ENCODE measurements around the gene PIWIL4.
"Not testable (repeated sequence)": the region's sequence is repeated elsewhere in the genome, so short reads cannot be mapped to it uniquely, and the experiment has no call there.

The PIWIL4 gene

GRCh38 chr11:94549146-94549545 is 18.0 kb upstream of the PIWIL4 start:
- no peak for DNase-seq (ENCODE audit: low spot score)

- DNase-seq (ENCODE audit: low spot score): no peak
Observed at GRCh38 chr11:94550513-94550912, 16.7 kb upstream of the PIWIL4 start.

- DNase-seq (ENCODE audit: low spot score): no peak
Observed at GRCh38 chr11:94553938-94554337, 13.2 kb upstream of the PIWIL4 start.

- not testable (repeated sequence) for DNase-seq (ENCODE audit: low spot score)
Observed at GRCh38 chr11:94555752-94556329, 11.3 kb upstream of the PIWIL4 start.

- DNase-seq (ENCODE audit: low spot score): no peak
Observed at GRCh38 chr11:94557421-94557820, 9.7 kb upstream of the PIWIL4 start.

- DNase-seq (ENCODE audit: low spot score): no peak
Observed at GRCh38 chr11:94557992-94558391, 9.2 kb upstream of the PIWIL4 start.

GRCh38 chr11:94558468-94558867 is 8.7 kb upstream of the PIWIL4 start:
- no peak for DNase-seq (ENCODE audit: low spot score)

- no peak for DNase-seq (ENCODE audit: low spot score)
Observed at GRCh38 chr11:94558932-94559331, 8.2 kb upstream of the PIWIL4 start.

GRCh38 chr11:94559361-94559760 is 7.8 kb upstream of the PIWIL4 start:
- no peak for DNase-seq (ENCODE audit: low spot score)

- no peak for DNase-seq (ENCODE audit: low spot score)
Observed at GRCh38 chr11:94560834-94561233, 6.3 kb upstream of the PIWIL4 start.

- no peak for DNase-seq (ENCODE audit: low spot score)
Observed at GRCh38 chr11:94563176-94563847, 3.9 kb upstream of the PIWIL4 start.

GRCh38 chr11:94563848-94564467 is 3.2 kb upstream of the PIWIL4 start:
- no peak for DNase-seq (ENCODE audit: low spot score)

- no peak for DNase-seq (ENCODE audit: low spot score)
Observed at GRCh38 chr11:94568200-94568599, 1.0 kb downstream of the PIWIL4 start.

GRCh38 chr11:94568717-94569116 is 1.5 kb downstream of the PIWIL4 start:
- DNase-seq (ENCODE audit: low spot score): no peak

GRCh38 chr11:94572975-94573374 is 5.8 kb downstream of the PIWIL4 start:
- not testable (repeated sequence) for DNase-seq (ENCODE audit: low spot score)

GRCh38 chr11:94574193-94574961 is 7.2 kb downstream of the PIWIL4 start:
- no peak for DNase-seq (ENCODE audit: low spot score)

- DNase-seq (ENCODE audit: low spot score): no peak
Observed at GRCh38 chr11:94576306-94576705, 9.1 kb downstream of the PIWIL4 start.

GRCh38 chr11:94577841-94578240 is 10.7 kb downstream of the PIWIL4 start:
- no peak for DNase-seq (ENCODE audit: low spot score)

GRCh38 chr11:94581926-94582325 is 14.8 kb downstream of the PIWIL4 start:
- no peak for DNase-seq (ENCODE audit: low spot score)

- DNase-seq (ENCODE audit: low spot score): no peak
Observed at GRCh38 chr11:94583213-94583865, 16.2 kb downstream of the PIWIL4 start.

GRCh38 chr11:94583866-94584500 is 16.8 kb downstream of the PIWIL4 start:
- no peak for DNase-seq (ENCODE audit: low spot score)

- DNase-seq (ENCODE audit: low spot score): no peak
Observed at GRCh38 chr11:94584978-94585377, 17.8 kb downstream of the PIWIL4 start.
